ENCODE measurements around the gene KDM8. TPM values are rescaled to one million over a fixed set of nuclear protein-coding genes. Genes with fewer than 3 reads are reported as not detected.
A peak's percentile ranks its signal among the peaks of the same experiment; 100 is the strongest.
"Not testable (repeated sequence)": the region's sequence is repeated elsewhere in the genome, so short reads cannot be mapped to it uniquely, and the experiment has no call there.

The KDM8 gene
- total RNA-seq, 1 experiment from 2014 or later, result 3.7 TPM

GRCh38 chr16:27245276-27246172, 42.2 kb downstream of the KDM8 start:
- Mint-ChIP-seq H3K27ac (ENCODE audit: low read depth, unreplicated experiment) (no peak overlapping the region), H3K9me3 (ENCODE audit: unreplicated experiment) (no peaks in the 10 kb centered on the region), H3K36me3 (ENCODE audit: insufficient read depth, unreplicated experiment) (peaks cover 32% of the 10 kb centered on the region), H3K27me3 (ENCODE audit: insufficient read depth, unreplicated experiment) (no peaks in the 10 kb centered on the region), H3K4me1 (ENCODE audit: insufficient read depth, unreplicated experiment) (peaks cover 10% of the 10 kb centered on the region), H3K4me3 (ENCODE audit: unreplicated experiment) (no peak overlapping the region)
- intact Hi-C loops (cut with micrococcal nuclease), result no loop called here
- CTCF ChIA-PET, result interaction anchor here (1.0 to 4.9 kb wide), 3 partner anchors 11 to 142 kb away, joined by 3 to 50 read pairs (median 6); no protein-coding TSS in a partner anchor
- no TSS peak for BruUV-seq (replicated peaks)
- peak; percentile 63 for DNase-seq (ENCODE audit: unreplicated experiment)
- POLR2A ChIA-PET, result interaction anchor here (0.6 kb wide), 1 partner anchor 11 kb away, joined by 3 read pairs; no protein-coding TSS in a partner anchor
- TF ChIP-seq CTCF (IDR thresholded peaks at IDR 0.05; ENCODE audit: unreplicated experiment), result no peak

GRCh38 chr16:27246439-27246838, 43.1 kb downstream of the KDM8 start:
- CTCF ChIA-PET, result interaction anchor here (4.9 kb wide), 1 partner anchor 12 kb away, joined by 50 read pairs; no protein-coding TSS in a partner anchor
- intact Hi-C loops (cut with micrococcal nuclease), result no loop called here

DNA sequence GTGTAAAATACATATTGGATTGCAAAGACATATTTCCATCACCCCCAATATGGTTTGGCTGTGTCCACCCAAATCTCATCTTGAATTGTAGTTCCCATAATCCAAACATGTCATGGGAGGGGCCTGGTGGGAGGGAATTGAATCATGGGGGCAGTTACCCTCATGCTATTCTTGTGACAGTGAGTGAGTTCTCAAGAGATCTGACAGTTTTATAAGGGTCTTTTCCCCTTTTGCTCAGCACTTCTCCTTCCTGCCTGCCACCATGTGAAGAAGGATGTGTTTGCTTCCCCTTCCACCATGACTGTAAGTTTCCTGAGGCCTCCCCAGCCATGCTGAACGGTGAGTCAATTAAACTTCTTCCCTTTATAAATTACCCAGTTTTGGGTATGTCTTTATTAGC, 43.8 kb downstream of the KDM8 start:
- intact Hi-C loops (cut with micrococcal nuclease); H3K4me3 Mint-ChIP-seq (ENCODE audit: unreplicated experiment); H3K9me3 Mint-ChIP-seq (ENCODE audit: unreplicated experiment); POLR2A ChIA-PET; DNase-seq (ENCODE audit: unreplicated experiment); H3K27me3 Mint-ChIP-seq (ENCODE audit: insufficient read depth, unreplicated experiment); H3K27ac Mint-ChIP-seq (ENCODE audit: low read depth, unreplicated experiment); BruUV-seq (replicated peaks): not testable (repeated sequence)
- peaks cover 10% of the 10 kb centered on the region for H3K4me1 Mint-ChIP-seq (ENCODE audit: insufficient read depth, unreplicated experiment)
- H3K36me3 Mint-ChIP-seq (ENCODE audit: insufficient read depth, unreplicated experiment), result peaks cover 24% of the 10 kb centered on the region
- CTCF ChIA-PET, result interaction anchor here (0.6 to 4.9 kb wide), 2 partner anchors 13 to 29 kb away, joined by 3 to 50 read pairs; no protein-coding TSS in a partner anchor

More at GRCh38 chr16:27246439-27246838, 43.1 kb downstream of the KDM8 start:
- peaks cover 24% of the 10 kb centered on the region for H3K36me3 Mint-ChIP-seq (ENCODE audit: insufficient read depth, unreplicated experiment)
- no peak for DNase-seq (ENCODE audit: unreplicated experiment)
- H3K4me1 Mint-ChIP-seq (ENCODE audit: insufficient read depth, unreplicated experiment), result peaks cover 10% of the 10 kb centered on the region
- POLR2A ChIA-PET, result no interaction called here
- no peak overlapping the region for H3K27ac Mint-ChIP-seq (ENCODE audit: low read depth, unreplicated experiment)
- H3K9me3 Mint-ChIP-seq (ENCODE audit: unreplicated experiment), result no peaks in the 10 kb centered on the region
- no TSS peak for BruUV-seq (replicated peaks)
- no peak for TF ChIP-seq CTCF (IDR thresholded peaks at IDR 0.05; ENCODE audit: unreplicated experiment)
- H3K4me3 Mint-ChIP-seq (ENCODE audit: unreplicated experiment), result no peak overlapping the region
- H3K27me3 Mint-ChIP-seq (ENCODE audit: insufficient read depth, unreplicated experiment), result no peaks in the 10 kb centered on the region

DNA sequence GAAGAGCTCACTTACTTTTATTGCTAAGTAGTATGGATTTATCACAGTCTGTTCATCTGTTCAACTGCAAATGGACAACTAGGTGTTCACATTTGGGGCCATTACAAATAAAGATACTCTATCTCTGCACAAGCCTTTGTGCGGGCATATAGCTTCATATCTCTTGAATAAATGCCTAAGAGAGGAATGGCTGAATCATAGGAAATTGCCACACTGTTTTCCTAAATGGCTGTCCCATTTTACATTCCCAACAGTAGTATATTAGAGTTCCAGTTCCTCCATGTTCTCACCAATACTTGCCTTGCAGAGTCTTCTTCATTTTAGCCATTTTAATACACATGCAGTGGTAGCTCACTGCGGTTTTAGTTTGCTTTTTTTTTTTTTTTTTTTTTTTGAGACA, 44.7 kb downstream of the KDM8 start:
- ChIA-PET POLR2A (no interaction called here), CTCF (interaction anchor here (0.6 to 4.9 kb wide), 4 partner anchors 13 to 120 kb away, joined by 3 to 38 read pairs (median 5); no protein-coding TSS in a partner anchor)
- no peaks in the 10 kb centered on the region for H3K9me3 Mint-ChIP-seq (ENCODE audit: unreplicated experiment)
- DNase-seq (ENCODE audit: unreplicated experiment), result no peak
- BruUV-seq (replicated peaks), result no TSS peak
- intact Hi-C loops (cut with micrococcal nuclease), result no loop called here
- TF ChIP-seq CTCF (IDR thresholded peaks at IDR 0.05; ENCODE audit: unreplicated experiment), result no peak
- no peak overlapping the region for H3K4me3 Mint-ChIP-seq (ENCODE audit: unreplicated experiment)
- peaks cover 10% of the 10 kb centered on the region for H3K4me1 Mint-ChIP-seq (ENCODE audit: insufficient read depth, unreplicated experiment)
- no peaks in the 10 kb centered on the region for H3K27me3 Mint-ChIP-seq (ENCODE audit: insufficient read depth, unreplicated experiment)
- H3K27ac Mint-ChIP-seq (ENCODE audit: low read depth, unreplicated experiment), result no peak overlapping the region
- peaks cover 29% of the 10 kb centered on the region for H3K36me3 Mint-ChIP-seq (ENCODE audit: insufficient read depth, unreplicated experiment)

- CTCF ChIA-PET, result interaction anchor here (0.7 to 4.9 kb wide), 2 partner anchors 10 to 14 kb away, joined by 3 to 38 read pairs; no protein-coding TSS in a partner anchor
- Mint-ChIP-seq H3K36me3 (ENCODE audit: insufficient read depth, unreplicated experiment) (peaks cover 29% of the 10 kb centered on the region), H3K4me1 (ENCODE audit: insufficient read depth, unreplicated experiment) (peaks cover 17% of the 10 kb centered on the region)
- H3K9me3 Mint-ChIP-seq (ENCODE audit: unreplicated experiment); H3K27ac Mint-ChIP-seq (ENCODE audit: low read depth, unreplicated experiment); H3K4me3 Mint-ChIP-seq (ENCODE audit: unreplicated experiment); DNase-seq (ENCODE audit: unreplicated experiment); BruUV-seq (replicated peaks); H3K27me3 Mint-ChIP-seq (ENCODE audit: insufficient read depth, unreplicated experiment); intact Hi-C loops (cut with micrococcal nuclease): not testable (repeated sequence)
- POLR2A ChIA-PET, result interaction anchor here (0.7 kb wide), 1 partner anchor 42 kb away, joined by 3 read pairs; no protein-coding TSS in a partner anchor
These were observed 45.6 kb downstream of the KDM8 start for GRCh38 chr16:27248886-27249285.
